Hematopoietic multipotent progenitor cell treated with erythropoietin and hydrocortisone succinate and interleukin-3 and kit ligand, for 6 days (in vitro differentiated cells): ENCODE measurements around the gene CCDC107.

Experiments used
- DNase-seq: peaks from one replicate; pipeline ENCODE4 v3.0.0-alpha.2; 2015

The CCDC107 gene

GRCh38 chr9:35706951-35707350 lies 48.9 kb downstream of the CCDC107 start:
- DNase-seq, result no peak

GRCh38 chr9:35708146-35708545 lies 50.1 kb downstream of the CCDC107 start:
- DNase-seq, result no peak

- DNase-seq, result no peak
Observed at GRCh38 chr9:35710818-35711500, 52.9 kb downstream of the CCDC107 start.
